ENCODE measurements around the gene CUL4A. TPM values are rescaled to one million over a fixed set of nuclear protein-coding genes. Genes with fewer than 3 reads are reported as not detected.

The CUL4A gene
- total and polyA plus RNA-seq, 2 donors (not counting 1 experiment from before 2014, with no cell fraction given) = 37.5 to 80.4 TPM

DNA sequence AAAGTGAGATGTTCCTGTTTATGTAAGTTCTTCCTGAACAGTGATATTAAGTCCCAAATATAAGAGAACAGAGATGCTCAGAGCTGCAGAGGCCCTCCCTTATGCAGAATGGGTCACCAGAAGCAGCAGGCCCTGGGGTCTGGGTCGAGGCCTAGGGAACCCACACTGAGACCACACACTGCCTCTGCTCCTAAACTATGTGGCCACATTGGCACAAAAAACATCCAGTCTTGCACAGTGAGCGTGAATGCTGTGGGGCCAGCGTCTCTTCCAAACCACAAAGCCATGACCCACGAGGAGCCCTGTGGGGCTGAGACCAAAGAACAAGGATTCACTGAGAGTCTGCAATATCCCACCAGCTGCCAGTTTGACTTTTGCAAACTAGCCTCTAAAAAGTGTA is 27.4 kb upstream of the CUL4A start:
- Histone ChIP-seq H3K79me2 (ENCODE audit: control insufficient read depth, insufficient read depth, low read length) (no peaks in the 10 kb centered on the region), H3K4me3 (ENCODE audit: control extremely low read depth in 1 of 5, extremely low read depth in 1 of 5, insufficient read depth in 1 of 5, low read depth in 2 of 5, low read length in 4 of 5) (no peak overlapping the region), H3K27ac (ENCODE audit: low read length in 2 of 2) (no peak overlapping the region), H3K4me1 (ENCODE audit: control insufficient read depth in 2 of 2, insufficient read depth in 2 of 2, low read length in 2 of 2) (no peaks in the 10 kb centered on the region), H3K27me3 (replicated peaks in 1 of 4; ENCODE audit: control extremely low read depth in 1 of 4, control insufficient read depth in 3 of 4, insufficient read depth in 4 of 4, low read length in 3 of 4) (no peaks in the 10 kb centered on the region), H2AFZ (ENCODE audit: insufficient read depth, low read depth, low read length, poor library complexity, severe bottlenecking) (no peak overlapping the region), H3K4me2 (replicated peaks; ENCODE audit: low read depth, low read length, poor library complexity, severe bottlenecking) (no peak overlapping the region), H3K36me3 (replicated peaks in 1 of 2; ENCODE audit: control extremely low read depth in 1 of 2, control insufficient read depth in 1 of 2, extremely low read depth in 1 of 2, insufficient read depth in 2 of 2, low read length in 1 of 2) (peaks cover 2 to 75% of the 10 kb centered on the region in 2 experiments), H4K20me1 (ENCODE audit: control insufficient read depth, insufficient read depth, low read length, poor library complexity, severe bottlenecking) (no peaks in the 10 kb centered on the region), H3K9me3 (ENCODE audit: control extremely low read depth in 1 of 3, control insufficient read depth in 2 of 3, insufficient read depth in 1 of 3, low read length in 2 of 3) (no peaks in the 10 kb centered on the region), H3K9ac (ENCODE audit: low read length) (no peak overlapping the region)
- H3K4me3 Mint-ChIP-seq = no peak overlapping the region
- TF ChIP-seq EZH2 (IDR thresholded peaks at IDR 0.05; ENCODE audit: borderline replicate concordance, insufficient read depth, low read depth, low read length, poor library complexity, severe bottlenecking) = no peak
- TF ChIP-seq, protein P1, sequence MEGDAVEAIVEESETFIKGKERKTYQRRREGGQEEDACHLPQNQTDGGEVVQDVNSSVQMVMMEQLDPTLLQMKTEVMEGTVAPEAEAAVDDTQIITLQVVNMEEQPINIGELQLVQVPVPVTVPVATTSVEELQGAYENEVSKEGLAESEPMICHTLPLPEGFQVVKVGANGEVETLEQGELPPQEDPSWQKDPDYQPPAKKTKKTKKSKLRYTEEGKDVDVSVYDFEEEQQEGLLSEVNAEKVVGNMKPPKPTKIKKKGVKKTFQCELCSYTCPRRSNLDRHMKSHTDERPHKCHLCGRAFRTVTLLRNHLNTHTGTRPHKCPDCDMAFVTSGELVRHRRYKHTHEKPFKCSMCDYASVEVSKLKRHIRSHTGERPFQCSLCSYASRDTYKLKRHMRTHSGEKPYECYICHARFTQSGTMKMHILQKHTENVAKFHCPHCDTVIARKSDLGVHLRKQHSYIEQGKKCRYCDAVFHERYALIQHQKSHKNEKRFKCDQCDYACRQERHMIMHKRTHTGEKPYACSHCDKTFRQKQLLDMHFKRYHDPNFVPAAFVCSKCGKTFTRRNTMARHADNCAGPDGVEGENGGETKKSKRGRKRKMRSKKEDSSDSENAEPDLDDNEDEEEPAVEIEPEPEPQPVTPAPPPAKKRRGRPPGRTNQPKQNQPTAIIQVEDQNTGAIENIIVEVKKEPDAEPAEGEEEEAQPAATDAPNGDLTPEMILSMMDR (IDR thresholded peaks at IDR 0.05) = no peak
- H3K4me1 Mint-ChIP-seq = peaks cover 3% of the 10 kb centered on the region
- DNase-seq (no peak), ATAC-seq (ENCODE audit: low read depth) (no peak)
- POLR2A ChIA-PET = no interaction called here
- H3K27ac Mint-ChIP-seq = no peak overlapping the region
- CTCF ChIA-PET = no interaction called here
- H3K9me3 Mint-ChIP-seq (ENCODE audit: insufficient read depth) = no peaks in the 10 kb centered on the region
- 94% methylated on average over 4 of the region's 4 CpGs for WGBS (ENCODE audit: insufficient coverage)
- H3K27me3 Mint-ChIP-seq = no peaks in the 10 kb centered on the region
- intact Hi-C loops (cut with micrococcal nuclease) = no loop called here

GRCh38 chr13:113183450-113184129 is 25.8 kb upstream of the CUL4A start:
- no peak for TF ChIP-seq EZH2 (IDR thresholded peaks at IDR 0.05; ENCODE audit: borderline replicate concordance, insufficient read depth, low read depth, low read length, poor library complexity, severe bottlenecking)
- TF ChIP-seq, protein P1 (IDR thresholded peaks at IDR 0.05) = no peak
- WGBS (ENCODE audit: insufficient coverage) = 99% methylated on average over 13 of the region's 14 CpGs
- POLR2A ChIA-PET = no interaction called here
- no peak overlapping the region for H3K9ac ChIP-seq (ENCODE audit: low read length)
- H2AFZ ChIP-seq (ENCODE audit: insufficient read depth, low read depth, low read length, poor library complexity, severe bottlenecking) = no peak overlapping the region
- peaks cover 3% of the 10 kb centered on the region for H3K4me1 Mint-ChIP-seq
- no peak overlapping the region for H3K4me3 Mint-ChIP-seq
- peaks cover 6 to 74% of the 10 kb centered on the region in 2 experiments for H3K36me3 ChIP-seq (replicated peaks in 1 of 2; ENCODE audit: control extremely low read depth in 1 of 2, control insufficient read depth in 1 of 2, extremely low read depth in 1 of 2, insufficient read depth in 2 of 2, low read length in 1 of 2)
- CTCF ChIA-PET = no interaction called here
- no peaks in the 10 kb centered on the region for H3K9me3 Mint-ChIP-seq (ENCODE audit: insufficient read depth)
- no peak overlapping the region for H3K27ac ChIP-seq (ENCODE audit: low read length in 2 of 2)
- no peaks in the 10 kb centered on the region for H4K20me1 ChIP-seq (ENCODE audit: control insufficient read depth, insufficient read depth, low read length, poor library complexity, severe bottlenecking)
- no peaks in the 10 kb centered on the region for H3K79me2 ChIP-seq (ENCODE audit: control insufficient read depth, insufficient read depth, low read length)
- H3K9me3 ChIP-seq (ENCODE audit: control extremely low read depth in 1 of 3, control insufficient read depth in 2 of 3, insufficient read depth in 1 of 3, low read length in 2 of 3) = no peaks in the 10 kb centered on the region
- H3K27ac Mint-ChIP-seq = no peak overlapping the region
- no peaks in the 10 kb centered on the region for H3K4me1 ChIP-seq (ENCODE audit: control insufficient read depth in 2 of 2, insufficient read depth in 2 of 2, low read length in 2 of 2)
- no peak overlapping the region for H3K4me3 ChIP-seq (ENCODE audit: control extremely low read depth in 1 of 5, extremely low read depth in 1 of 5, insufficient read depth in 1 of 5, low read depth in 2 of 5, low read length in 4 of 5)
- no peak overlapping the region for H3K4me2 ChIP-seq (replicated peaks; ENCODE audit: low read depth, low read length, poor library complexity, severe bottlenecking)
- DNase-seq (no peak), ATAC-seq (ENCODE audit: low read depth) (no peak)
- H3K27me3 ChIP-seq (replicated peaks in 1 of 4; ENCODE audit: control extremely low read depth in 1 of 4, control insufficient read depth in 3 of 4, insufficient read depth in 4 of 4, low read length in 3 of 4) = no peaks in the 10 kb centered on the region
- intact Hi-C loops (cut with micrococcal nuclease) = no loop called here
- no peaks in the 10 kb centered on the region for H3K27me3 Mint-ChIP-seq
